Measurements from ENCODE around the gene CTTN.

CTTN gene

DNA sequence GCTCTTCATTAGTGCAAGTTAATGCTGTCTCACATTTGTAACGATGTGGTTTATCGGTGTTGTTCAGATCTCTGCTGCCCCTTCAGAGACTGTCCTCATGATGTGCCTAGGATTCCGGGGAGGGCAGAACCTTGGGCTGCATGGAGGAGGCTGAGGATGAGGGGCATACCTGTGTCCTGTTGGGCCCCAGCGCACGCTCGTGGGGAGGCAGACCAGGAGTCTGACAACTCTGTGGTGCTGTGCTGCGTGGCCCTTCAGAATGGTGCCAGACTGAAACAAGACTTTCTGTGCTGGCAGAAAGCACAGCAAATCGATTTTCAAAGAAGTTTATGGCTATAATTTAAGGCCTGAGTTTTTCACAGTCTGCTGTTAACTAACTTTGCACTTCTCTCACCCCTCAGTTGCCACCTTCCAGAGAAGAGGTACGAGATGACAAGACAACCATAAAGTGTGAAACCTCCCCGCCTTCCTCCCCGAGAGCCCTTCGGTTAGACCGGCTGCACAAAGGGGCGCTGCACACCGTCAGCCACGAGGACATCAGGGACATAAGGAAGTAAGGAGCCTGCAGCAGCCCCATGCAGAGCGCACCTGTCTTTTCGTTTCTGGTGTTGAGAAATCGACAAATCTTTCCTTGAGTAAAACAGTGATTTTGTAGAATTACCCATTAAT, 44.3 kb upstream of the CTTN start:
- H3K4me3 ChIP-seq (ENCODE audit: low read depth, low read length): no peak overlapping the region
- TF ChIP-seq, protein P1, sequence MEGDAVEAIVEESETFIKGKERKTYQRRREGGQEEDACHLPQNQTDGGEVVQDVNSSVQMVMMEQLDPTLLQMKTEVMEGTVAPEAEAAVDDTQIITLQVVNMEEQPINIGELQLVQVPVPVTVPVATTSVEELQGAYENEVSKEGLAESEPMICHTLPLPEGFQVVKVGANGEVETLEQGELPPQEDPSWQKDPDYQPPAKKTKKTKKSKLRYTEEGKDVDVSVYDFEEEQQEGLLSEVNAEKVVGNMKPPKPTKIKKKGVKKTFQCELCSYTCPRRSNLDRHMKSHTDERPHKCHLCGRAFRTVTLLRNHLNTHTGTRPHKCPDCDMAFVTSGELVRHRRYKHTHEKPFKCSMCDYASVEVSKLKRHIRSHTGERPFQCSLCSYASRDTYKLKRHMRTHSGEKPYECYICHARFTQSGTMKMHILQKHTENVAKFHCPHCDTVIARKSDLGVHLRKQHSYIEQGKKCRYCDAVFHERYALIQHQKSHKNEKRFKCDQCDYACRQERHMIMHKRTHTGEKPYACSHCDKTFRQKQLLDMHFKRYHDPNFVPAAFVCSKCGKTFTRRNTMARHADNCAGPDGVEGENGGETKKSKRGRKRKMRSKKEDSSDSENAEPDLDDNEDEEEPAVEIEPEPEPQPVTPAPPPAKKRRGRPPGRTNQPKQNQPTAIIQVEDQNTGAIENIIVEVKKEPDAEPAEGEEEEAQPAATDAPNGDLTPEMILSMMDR (IDR thresholded peaks at IDR 0.05; ENCODE audit: insufficient read depth, low read depth, low read length, missing control alignments): no peak
- no peak for DNase-seq (ENCODE audit: low read depth)

DNA sequence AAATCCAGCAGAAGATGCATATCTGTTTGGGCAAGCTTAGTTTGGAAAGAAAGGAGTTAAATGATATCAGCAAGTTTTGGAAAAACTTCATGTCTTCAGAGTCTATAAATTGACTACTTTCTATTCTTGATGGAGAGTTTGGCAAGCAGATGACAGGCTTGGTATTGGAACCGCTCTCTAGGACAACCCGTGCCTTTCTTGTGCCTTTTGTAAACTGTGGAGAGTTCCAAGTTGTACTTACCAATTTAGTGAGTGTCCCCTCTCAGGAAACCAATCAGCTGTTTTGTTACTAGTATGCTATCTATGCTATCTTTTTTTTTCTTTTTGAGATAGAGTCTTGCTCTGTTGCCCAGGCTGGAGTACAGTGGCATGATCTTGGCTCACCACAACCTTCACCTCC, 43.7 kb upstream of the CTTN start:
- TF ChIP-seq, protein P1 (IDR thresholded peaks at IDR 0.05; ENCODE audit: insufficient read depth, low read depth, low read length, missing control alignments): no peak
- no peak for DNase-seq (ENCODE audit: low read depth)
- no peak overlapping the region for H3K4me3 ChIP-seq (ENCODE audit: low read depth, low read length)

DNA sequence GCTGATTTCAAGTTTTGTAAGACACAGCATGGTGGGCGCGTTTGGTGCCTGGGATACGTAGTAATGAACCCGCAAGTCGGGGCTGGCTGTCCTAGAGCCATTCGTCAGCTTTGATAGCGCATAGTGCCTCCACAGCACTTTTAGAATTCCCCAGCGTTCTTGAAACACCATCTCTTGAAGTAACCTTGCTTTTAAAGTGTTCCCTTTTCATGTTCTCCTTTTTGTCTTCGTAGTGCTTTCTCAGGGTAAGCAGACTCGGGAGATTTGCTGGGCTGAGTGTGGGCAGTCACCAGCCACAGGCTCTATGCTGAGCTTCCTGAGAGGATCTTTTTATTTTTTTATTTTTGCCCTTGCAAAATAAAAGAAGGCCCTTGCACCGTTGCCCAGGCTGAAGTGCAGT, 39.6 kb upstream of the CTTN start:
- TF ChIP-seq, protein P1 (IDR thresholded peaks at IDR 0.05; ENCODE audit: insufficient read depth, low read depth, low read length, missing control alignments): no peak

DNA sequence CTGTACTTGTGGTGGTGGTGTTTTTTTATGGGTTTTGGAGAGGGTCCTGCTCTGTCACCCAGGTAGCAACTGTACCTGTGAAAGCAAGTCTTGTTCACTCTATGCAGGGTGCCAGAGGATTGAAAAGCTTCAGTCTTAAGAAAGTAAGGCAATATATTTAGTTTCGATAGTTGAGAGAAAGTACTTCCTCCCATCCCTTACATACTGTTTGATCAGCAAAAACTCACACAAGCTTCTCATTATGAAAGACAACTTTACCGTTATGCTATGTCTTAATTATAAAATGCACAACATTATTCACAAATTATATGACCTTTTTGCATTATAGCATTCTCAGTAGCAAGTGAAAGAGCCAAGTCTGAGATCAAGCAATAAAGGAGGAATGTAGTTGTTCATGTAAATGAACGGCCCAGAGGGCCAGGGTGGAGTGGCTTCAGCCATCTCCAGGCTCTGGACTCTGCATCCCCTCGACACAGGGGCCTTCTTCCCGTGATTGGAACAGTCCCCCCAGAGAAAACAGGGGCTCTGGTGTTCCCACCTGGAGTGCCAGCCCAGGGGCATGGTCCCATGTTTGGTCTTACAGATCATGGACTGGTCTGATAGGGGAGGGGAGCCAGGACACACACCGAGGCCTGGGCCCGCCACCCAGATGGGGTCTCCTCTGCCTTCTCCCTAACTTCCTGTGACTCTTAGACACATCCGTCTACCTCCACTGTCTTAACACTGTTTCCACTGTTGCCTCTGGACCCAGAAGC, 38.7 kb upstream of the CTTN start:
- DNase-seq (ENCODE audit: low read depth): no peak
- TF ChIP-seq, protein P1 (IDR thresholded peaks at IDR 0.05; ENCODE audit: insufficient read depth, low read depth, low read length, missing control alignments): no peak
- H3K4me3 ChIP-seq (ENCODE audit: low read depth, low read length): no peak overlapping the region

More for the DNA sequence above, 39.6 kb upstream of the CTTN start:
- no peak overlapping the region for H3K4me3 ChIP-seq (ENCODE audit: low read depth, low read length)
- no peak for DNase-seq (ENCODE audit: low read depth)

DNA sequence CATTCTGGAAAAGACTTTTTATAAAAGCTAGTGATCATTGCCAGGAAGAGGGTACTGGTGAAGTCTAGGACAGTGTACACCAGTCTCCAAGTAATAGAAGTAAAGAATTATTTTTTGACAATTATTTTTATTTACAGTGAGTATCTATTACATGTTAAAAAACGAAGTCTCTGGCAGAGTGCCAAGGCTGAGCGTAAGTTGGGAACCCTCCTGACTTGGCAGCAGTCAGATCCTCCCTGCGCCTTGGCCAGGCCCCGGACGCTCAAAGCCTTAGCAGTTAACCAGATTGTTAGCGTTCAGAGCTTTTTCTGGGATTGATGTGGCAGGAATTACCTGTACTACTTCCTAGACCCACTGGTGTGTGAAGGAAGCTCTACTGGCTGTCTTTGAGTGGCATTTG, 38.1 kb upstream of the CTTN start:
- DNase-seq (ENCODE audit: low read depth): no peak
- no peak overlapping the region for H3K4me3 ChIP-seq (ENCODE audit: low read depth, low read length)
- TF ChIP-seq, protein P1 (IDR thresholded peaks at IDR 0.05; ENCODE audit: insufficient read depth, low read depth, low read length, missing control alignments): no peak

DNA sequence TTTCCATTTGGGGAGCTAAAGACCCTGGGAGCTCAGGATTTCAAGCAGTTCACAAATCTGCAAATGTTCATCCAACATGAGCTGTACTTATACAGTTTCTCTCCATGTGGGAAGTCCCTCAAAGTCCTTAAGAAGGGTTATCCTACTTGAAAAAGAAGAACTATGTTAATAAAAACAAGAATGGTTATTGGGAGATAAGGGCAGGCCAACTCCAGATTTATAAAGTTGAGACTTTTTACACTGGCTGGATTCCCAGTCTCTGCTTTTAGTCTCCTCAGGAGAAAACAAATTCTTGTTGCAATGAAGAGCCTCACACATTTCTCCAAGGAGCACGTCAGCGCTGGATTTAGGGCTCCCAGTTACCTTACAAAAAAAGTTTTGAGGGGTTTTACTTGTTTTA, 34.2 kb upstream of the CTTN start:
- TF ChIP-seq, protein P1 (IDR thresholded peaks at IDR 0.05; ENCODE audit: insufficient read depth, low read depth, low read length, missing control alignments): no peak
- DNase-seq (ENCODE audit: low read depth): no peak
- H3K4me3 ChIP-seq (ENCODE audit: low read depth, low read length): no peak overlapping the region

Measured in GM12865 (cell line).